ENCODE measurements around the gene ANKRD27. TPM values are rescaled to one million over a fixed set of nuclear protein-coding genes. Genes with fewer than 3 reads are reported as not detected.

Gene ANKRD27
- total and polyA plus RNA-seq, 10 of the 15 experiments (the other 5 are each of a cell fraction or from before 2014, with no cell fraction given): 2.8 to 49.9 (median 28.5) TPM

- TF ChIP-seq TCF7 (IDR thresholded peaks at IDR 0.05; ENCODE audit: borderline replicate concordance): no peak
- TF ChIP-seq ZBTB11 (CRISPR knock-in tag; IDR thresholded peaks at IDR 0.05): no peak
These were observed 119.2 kb downstream of the ANKRD27 start (continued) for GRCh38 chr19:32555786-32556185.

- WGBS (ENCODE audit: insufficient coverage, insufficient replicate concordance, low lambda C conversion rate, missing lambda C conversion rate): 53% methylated on average over 5 of the region's 5 CpGs
- CTCF ChIA-PET: no interaction called here
These were observed 124.3 kb downstream of the ANKRD27 start for GRCh38 chr19:32550666-32551065.

More at GRCh38 chr19:32550666-32551065, 124.3 kb downstream of the ANKRD27 start:
- in situ Hi-C loops (cut with MboI) (no loop called here), intact Hi-C loops (cut with micrococcal nuclease; ENCODE audit: unreplicated experiment) (no loop called here)
- no peak overlapping the region for H3K4me3 ChIP-seq
- H3K9ac ChIP-seq (ENCODE audit: control insufficient read depth, insufficient read depth, low read length): no peak overlapping the region
- H2AFZ ChIP-seq (ENCODE audit: control insufficient read depth, low read depth, low read length): no peak overlapping the region
- ChIA-PET POLR2A (no interaction called here), RAD21 (ENCODE audit: unreplicated experiment) (no interaction called here), SMC1A (ENCODE audit: uncharacterized antibody, unreplicated experiment) (no interaction called here)
- no peaks in the 10 kb centered on the region for H3K79me2 ChIP-seq (ENCODE audit: control insufficient read depth, insufficient read depth, low read length)
- TF ChIP-seq ATF3 (IDR thresholded peaks at IDR 0.05; ENCODE audit: borderline replicate concordance, extremely low read depth, low read depth, low read length): no peak
- TF ChIP-seq SPI1 (IDR thresholded peaks at IDR 0.05; ENCODE audit: borderline replicate concordance, insufficient read depth, low read depth, low read length): no peak
- no peak for TF ChIP-seq NKRF (conservative IDR thresholded peaks at IDR 0.05)
- TF ChIP-seq RB1 (IDR thresholded peaks at IDR 0.05; ENCODE audit: borderline replicate concordance): no peak
- H3K27me3 ChIP-seq (replicated peaks in 1 of 2; ENCODE audit: control insufficient read depth in 2 of 2, insufficient read depth in 2 of 2, low read length in 1 of 2): no peaks in the 10 kb centered on the region
- H3K36me3 ChIP-seq (ENCODE audit: control insufficient read depth in 2 of 2, insufficient read depth in 2 of 2, low read length in 1 of 2): no peaks in the 10 kb centered on the region
- H3K4me1 ChIP-seq (ENCODE audit: control insufficient read depth, insufficient read depth, low read length): no peaks in the 10 kb centered on the region
- H3K27ac ChIP-seq (ENCODE audit: control insufficient read depth, insufficient read depth): no peak overlapping the region
- DNase-seq (ENCODE audit: low read depth, low spot score) (no peak), FAIRE-seq (no peak), ATAC-seq (no peak)
- no peak overlapping the region for H3K4me2 ChIP-seq (ENCODE audit: control insufficient read depth, insufficient read depth)
- H3K9me3 ChIP-seq (replicated peaks; ENCODE audit: control insufficient read depth, insufficient read depth, low read length): no peaks in the 10 kb centered on the region
- no TSS peak for BruUV-seq (replicated peaks)
- no peaks in the 10 kb centered on the region for H4K20me1 ChIP-seq (ENCODE audit: control insufficient read depth, insufficient read depth)

Small RNA genes within 50 kb of the gene (small RNA-seq; reads per million reads assigned to genes)
- gene RN7SL789P (not detected), gene SNORA68B (not detected)

Other genes with a start within 250 kb of the ANKRD27 start
- gene PDCD5, start 94.0 kb downstream of the ANKRD27 start, total RNA-seq (2014; rRNA removed): 167 and 171 TPM in 2 replicates
- gene PDCD5, start 94.0 kb downstream of the ANKRD27 start, total RNA-seq (2014; rRNA removed; fragmentation: Illumina TruSeq; extraction: Trizol): 212 and 233 TPM in 2 replicates
- gene PDCD5, start 94.0 kb downstream of the ANKRD27 start, total RNA-seq (2021): 148 and 158 TPM in 2 replicates
- 132 and 221 TPM in 2 replicates for gene PDCD5, start 94.0 kb downstream of the ANKRD27 start, polyA plus RNA-seq (2011; rRNA removed)
- 232 and 249 TPM in 2 replicates for gene PDCD5, start 94.0 kb downstream of the ANKRD27 start, polyA plus RNA-seq (2014; fragmentation: Illumina TruSeq; extraction: Trizol)
- 100 to 1,000 TPM; 124 to 260 TPM for gene PDCD5, start 94.0 kb downstream of the ANKRD27 start, polyA plus RNA-seq (2014; fragmentation: Nextera tagmentation; extraction: Ambion mirVana)
- gene PDCD5, start 94.0 kb downstream of the ANKRD27 start, polyA plus RNA-seq (2014; rRNA removed): 207 and 220 TPM in 2 replicates
- 100 to 1,000 TPM; 550 to 556 TPM for gene PDCD5, start 94.0 kb downstream of the ANKRD27 start, polyA plus RNA-seq (2016; fragmentation: Nextera tagmentation; extraction: Ambion mirVana)
- gene RGS9BP, start 668 bp upstream of the ANKRD27 start, total RNA-seq (2014; rRNA removed): 0.05 and 0.06 TPM in 2 replicates
- gene RGS9BP, start 668 bp upstream of the ANKRD27 start, total RNA-seq (2014; rRNA removed; fragmentation: Illumina TruSeq; extraction: Trizol): 0.04 TPM in 1 of 2 replicates, not detected in the other
- gene RGS9BP, start 668 bp upstream of the ANKRD27 start, total RNA-seq (2021): 0.10 TPM in 1 of 2 replicates, not detected in the other
- 0.01 and 0.04 TPM in 2 replicates for gene RGS9BP, start 668 bp upstream of the ANKRD27 start, polyA plus RNA-seq (2011; rRNA removed)
- not detected in 2 replicates for gene RGS9BP, start 668 bp upstream of the ANKRD27 start, polyA plus RNA-seq (2014; fragmentation: Illumina TruSeq; extraction: Trizol)
- gene RGS9BP, start 668 bp upstream of the ANKRD27 start, polyA plus RNA-seq (2014; fragmentation: Nextera tagmentation; extraction: Ambion mirVana): not detected
- not detected in 2 replicates for gene RGS9BP, start 668 bp upstream of the ANKRD27 start, polyA plus RNA-seq (2014; rRNA removed)
- gene RGS9BP, start 668 bp upstream of the ANKRD27 start, polyA plus RNA-seq (2016; fragmentation: Nextera tagmentation; extraction: Ambion mirVana): not detected
- gene NUDT19, start 16.6 kb upstream of the ANKRD27 start, total RNA-seq (2014; rRNA removed): 19.9 and 20.3 TPM in 2 replicates
- gene NUDT19, start 16.6 kb upstream of the ANKRD27 start, total RNA-seq (2014; rRNA removed; fragmentation: Illumina TruSeq; extraction: Trizol): 7.9 and 8.5 TPM in 2 replicates
- 16.4 and 18.2 TPM in 2 replicates for gene NUDT19, start 16.6 kb upstream of the ANKRD27 start, total RNA-seq (2021)
- 12.2 and 13.0 TPM in 2 replicates for gene NUDT19, start 16.6 kb upstream of the ANKRD27 start, polyA plus RNA-seq (2011; rRNA removed)
- 9.3 and 10.5 TPM in 2 replicates for gene NUDT19, start 16.6 kb upstream of the ANKRD27 start, polyA plus RNA-seq (2014; fragmentation: Illumina TruSeq; extraction: Trizol)
- gene NUDT19, start 16.6 kb upstream of the ANKRD27 start, polyA plus RNA-seq (2014; fragmentation: Nextera tagmentation; extraction: Ambion mirVana): 10 to 100 TPM; 16.8 to 31.0 TPM
- gene NUDT19, start 16.6 kb upstream of the ANKRD27 start, polyA plus RNA-seq (2014; rRNA removed): 9.9 and 10.2 TPM in 2 replicates
- 10 to 100 TPM; 17.3 to 18.8 TPM for gene NUDT19, start 16.6 kb upstream of the ANKRD27 start, polyA plus RNA-seq (2016; fragmentation: Nextera tagmentation; extraction: Ambion mirVana)
- 0.11 TPM in 1 of 2 replicates, not detected in the other for gene TDRD12, start 44.6 kb upstream of the ANKRD27 start, total RNA-seq (2014; rRNA removed)
- gene TDRD12, start 44.6 kb upstream of the ANKRD27 start, total RNA-seq (2014; rRNA removed; fragmentation: Illumina TruSeq; extraction: Trizol): not detected in 2 replicates
- gene TDRD12, start 44.6 kb upstream of the ANKRD27 start, total RNA-seq (2021): not detected in 2 replicates
- 0.15 and 0.17 TPM in 2 replicates for gene TDRD12, start 44.6 kb upstream of the ANKRD27 start, polyA plus RNA-seq (2011; rRNA removed)
- not detected in 2 replicates for gene TDRD12, start 44.6 kb upstream of the ANKRD27 start, polyA plus RNA-seq (2014; fragmentation: Illumina TruSeq; extraction: Trizol)
- gene TDRD12, start 44.6 kb upstream of the ANKRD27 start, polyA plus RNA-seq (2014; fragmentation: Nextera tagmentation; extraction: Ambion mirVana): not detected
- gene TDRD12, start 44.6 kb upstream of the ANKRD27 start, polyA plus RNA-seq (2014; rRNA removed): 0.13 TPM in 1 of 2 replicates, not detected in the other
- under 1 TPM in 1 of 2 experiments, not detected in 1; 0.08 TPM for gene TDRD12, start 44.6 kb upstream of the ANKRD27 start, polyA plus RNA-seq (2016; fragmentation: Nextera tagmentation; extraction: Ambion mirVana)
- 0.17 TPM in 1 of 2 replicates, not detected in the other for gene SLC7A9, start 194.6 kb upstream of the ANKRD27 start, total RNA-seq (2014; rRNA removed)
- not detected in 2 replicates for gene SLC7A9, start 194.6 kb upstream of the ANKRD27 start, total RNA-seq (2014; rRNA removed; fragmentation: Illumina TruSeq; extraction: Trizol)
- 0.13 TPM in 1 of 2 replicates, not detected in the other for gene SLC7A9, start 194.6 kb upstream of the ANKRD27 start, total RNA-seq (2021)
- not detected in 2 replicates for gene SLC7A9, start 194.6 kb upstream of the ANKRD27 start, polyA plus RNA-seq (2011; rRNA removed)
- gene SLC7A9, start 194.6 kb upstream of the ANKRD27 start, polyA plus RNA-seq (2014; fragmentation: Illumina TruSeq; extraction: Trizol): not detected in 2 replicates
- not detected for gene SLC7A9, start 194.6 kb upstream of the ANKRD27 start, polyA plus RNA-seq (2014; fragmentation: Nextera tagmentation; extraction: Ambion mirVana)
- not detected in 2 replicates for gene SLC7A9, start 194.6 kb upstream of the ANKRD27 start, polyA plus RNA-seq (2014; rRNA removed)
- gene SLC7A9, start 194.6 kb upstream of the ANKRD27 start, polyA plus RNA-seq (2016; fragmentation: Nextera tagmentation; extraction: Ambion mirVana): not detected

Measured in GM12878 (cell line).